IMR-90 (cell line): Measurements from ENCODE around the gene QSOX2. TPM values are rescaled to one million over a fixed set of nuclear protein-coding genes. Genes with fewer than 3 reads are reported as not detected.

ENCODE experiments used
- ATAC-seq: fragments of 200-7000 bp; cut with Tn5 transposase; 2 replicates; pipeline ENCODE4 v1.9.1; 2020; ENCODE audit warnings: low read depth, mild to moderate bottlenecking, moderate library complexity
- BruUV-seq: library from RNA; stranded (reverse); fragments of 400-500 nt; replicated peaks from 2 replicates; lab custom pipeline; 2021; lab: Mats Ljungman, UMichigan
- CTCF ChIA-PET: fragments of 300-600 bp; formaldehyde crosslinking; extraction: SDS; loops from one replicate; lab custom pipeline; 2021; ENCODE audit warnings: antibody characterized with exemption; lab: Yijun Ruan, JAX
- POLR2A ChIA-PET: fragments of 300-600 bp; sonication (Branson Sonifier 250); formaldehyde crosslinking; loops from one replicate; lab custom pipeline; 2022; ENCODE audit warnings: antibody characterized with exemption; ENCODE audit not compliant: unreplicated experiment; lab: Charles Lee
- DNase-seq: peaks from one replicate; pipeline ENCODE4 v3.0.0; 2013
- H2AFZ ChIP-seq: replicated peaks from 2 replicates; pipeline ENCODE3; 2013; ENCODE audit warnings: low read length, mild to moderate bottlenecking; ENCODE audit not compliant: poor library complexity
- H2AK5ac ChIP-seq: 2 replicates; pipeline ENCODE4 v1.6.1; 2013; ENCODE audit warnings: low read depth, low read length, inconsistent platforms
- H2AK9ac ChIP-seq: replicated peaks from 2 replicates; pipeline ENCODE3; 2013; ENCODE audit warnings: mild to moderate bottlenecking, low read depth, low read length, moderate library complexity; ENCODE audit not compliant: poor library complexity
- H2BK120ac ChIP-seq: 2 replicates; pipeline ENCODE4 v1.6.1; 2013; ENCODE audit warnings: low read depth, low read length, inconsistent platforms
- H2BK15ac ChIP-seq: 3 replicates; pipeline ENCODE4 v1.6.1; 2013; ENCODE audit warnings: low read depth, low read length, inconsistent platforms
- H2BK20ac ChIP-seq: 2 replicates; pipeline ENCODE4 v1.6.1; 2013; ENCODE audit warnings: low read depth, mild to moderate bottlenecking, inconsistent platforms, low read length, moderate library complexity
- H2BK5ac ChIP-seq: 2 replicates; pipeline ENCODE4 v1.6.1; 2013; ENCODE audit warnings: mild to moderate bottlenecking, low read depth, low read length, inconsistent platforms; ENCODE audit not compliant: poor library complexity, severe bottlenecking
- H3K14ac ChIP-seq: replicated peaks from 2 replicates; pipeline ENCODE4 v1.6.1; 2013; ENCODE audit warnings: low read depth, low read length, inconsistent platforms
- H3K18ac ChIP-seq: 2 replicates; pipeline ENCODE4 v1.6.1; 2013; ENCODE audit warnings: low read depth, low read length, control low read depth
- H3K23ac ChIP-seq: 2 replicates; pipeline ENCODE4 v1.6.1; 2013; ENCODE audit warnings: low read depth, low read length, inconsistent platforms
- H3K27ac ChIP-seq: 2 replicates; pipeline ENCODE4 v1.5.1; 2013; ENCODE audit warnings: mild to moderate bottlenecking, control low read depth, low read length; ENCODE audit not compliant: insufficient read depth
- H3K27me3 ChIP-seq: 2 replicates; pipeline ENCODE4 v1.6.1; 2013; ENCODE audit warnings: low read length; ENCODE audit not compliant: control insufficient read depth, insufficient read depth
- H3K36me3 ChIP-seq: 2 replicates; pipeline ENCODE4 v1.6.1; 2013; ENCODE audit warnings: low read length, mixed read lengths; ENCODE audit not compliant: control insufficient read depth, insufficient read depth
- H3K4ac ChIP-seq: 2 replicates; pipeline ENCODE4 v1.6.1; 2013; ENCODE audit warnings: low read depth, low read length, inconsistent platforms
- H3K4me1 ChIP-seq: 2 replicates; pipeline ENCODE4 v1.6.1; 2013; ENCODE audit warnings: low read length, mixed read lengths; ENCODE audit not compliant: control insufficient read depth, insufficient read depth
- H3K4me2 ChIP-seq: 2 replicates; pipeline ENCODE4 v1.6.1; 2013; ENCODE audit warnings: low read depth, mild to moderate bottlenecking, control low read depth, low read length, moderate library complexity
- H3K4me3 ChIP-seq: 2 replicates; pipeline ENCODE4 v1.5.1; 2013; ENCODE audit warnings: low read depth, mild to moderate bottlenecking, control low read depth, low read length, moderate library complexity; ENCODE audit not compliant: insufficient read depth
- H3K56ac ChIP-seq: 2 replicates; pipeline ENCODE4 v1.6.1; 2013; ENCODE audit warnings: low read length, inconsistent platforms; ENCODE audit not compliant: insufficient read depth; ENCODE audit errors: extremely low read depth
- H3K79me1 ChIP-seq, 2 experiments: 2 replicates each; pipeline ENCODE4 v1.6.1; 2013; ENCODE audit warnings: low read length in 2 of 2, inconsistent platforms in 1 of 2, low read depth in 1 of 2
- H3K9ac ChIP-seq: 2 replicates; pipeline ENCODE4 v1.6.1; 2013; ENCODE audit warnings: low read depth, low read length, control low read depth
- H3K9me1 ChIP-seq: 2 replicates; pipeline ENCODE4 v1.6.1; 2013; ENCODE audit warnings: low read length, inconsistent platforms; ENCODE audit not compliant: insufficient read depth
- H3K9me3 ChIP-seq: 2 replicates; pipeline ENCODE4 v1.6.1; 2013; ENCODE audit warnings: low read length; ENCODE audit not compliant: control insufficient read depth, insufficient read depth
- H4K20me1 ChIP-seq: 2 replicates; pipeline ENCODE4 v1.6.1; 2013; ENCODE audit warnings: low read length, inconsistent platforms; ENCODE audit not compliant: insufficient read depth
- H4K5ac ChIP-seq: 2 replicates; pipeline ENCODE4 v1.6.1; 2013; ENCODE audit warnings: mild to moderate bottlenecking, low read depth, low read length, control low read depth
- H4K8ac ChIP-seq, 2 experiments: 2 replicates each; pipeline ENCODE4 v1.6.1; 2013; ENCODE audit warnings: low read depth in 2 of 2, low read length in 2 of 2, control low read depth in 1 of 2, inconsistent platforms in 1 of 2
- H4K91ac ChIP-seq: 2 replicates; pipeline ENCODE4 v1.6.1; 2013; ENCODE audit warnings: low read depth, low read length, inconsistent platforms; ENCODE audit not compliant: insufficient read depth
- BHLHE40 ChIP-seq: fragments of 150-350 bp; IDR thresholded peaks from 2 replicates; pipeline ENCODE4 v1.6.1; 2016; ENCODE audit warnings: mild to moderate bottlenecking, low read depth, low read length
- CEBPB ChIP-seq: IDR thresholded peaks from 2 replicates; pipeline ENCODE4 v1.6.1; 2012; ENCODE audit warnings: low read depth, low read length, improper control_type of control experiment
- CHD1 ChIP-seq: IDR thresholded peaks from 2 replicates; pipeline ENCODE4 v1.6.1; 2012; ENCODE audit warnings: low read depth, low read length, improper control_type of control experiment
- MXI1 ChIP-seq: IDR thresholded peaks from 2 replicates; pipeline ENCODE4 v1.6.1; 2012; ENCODE audit warnings: low read depth, mild to moderate bottlenecking, low read length, moderate library complexity, borderline replicate concordance
- POLR2A ChIP-seq: IDR thresholded peaks from 2 replicates; pipeline ENCODE4 v1.6.1; 2012; ENCODE audit warnings: mild to moderate bottlenecking, low read depth, low read length
- RCOR1 ChIP-seq: IDR thresholded peaks from 2 replicates; pipeline ENCODE4 v1.6.1; 2012; ENCODE audit warnings: mild to moderate bottlenecking, low read length, improper control_type of control experiment; ENCODE audit not compliant: insufficient replicate concordance
- RFX5 ChIP-seq: IDR thresholded peaks from 2 replicates; pipeline ENCODE4 v1.8.0; 2012; ENCODE audit warnings: low read depth, mild to moderate bottlenecking, low read length, moderate library complexity
- WGBS, 2 experiments: methylation state at CpG; one replicate each; pipeline versions ENCODE4 v1.1.5 to v1.1.7; 2013; ENCODE audit warnings: missing lambda C conversion rate in 2 of 2; ENCODE audit not compliant: insufficient read length in 1 of 2; ENCODE audit errors: extremely low coverage in 2 of 2; 5-methylcytosine and 5-hydroxymethylcytosine counted together
- dilution Hi-C: fragments of 300-500 bp; cut with HindIII; formaldehyde crosslinking; loops from one replicate; pipeline ENCODE4 v1.14.3; 2018; ENCODE audit warnings: low sequenced_read_pairs; ENCODE audit not compliant: unreplicated experiment
- in situ Hi-C: fragments of 300-500 bp; cut with MboI; formaldehyde crosslinking; loops from 3 replicates; pipeline ENCODE4 v1.14.3; 2019; ENCODE audit warnings: low sequenced_read_pairs, inconsistent platforms, mixed read lengths
- intact Hi-C: fragments of 100-400 bp; cut with micrococcal nuclease; formaldehyde crosslinking; loops from 2 replicates; pipeline ENCODE4 v1.10.0; 2022
- polyA plus RNA-seq, 3 experiments: library from polyadenylated mRNA; depleted of rRNA; stranded (reverse); fragments of >200 nt; gene quantifications; 2 replicates each; pipeline ENCODE4 v1.2.3, GENCODE V29; 2012; ENCODE audit warnings: low replicate concordance in 1 of 3
- total RNA-seq: library from RNA; depleted of rRNA; stranded (reverse); fragments of >200 nt; gene quantifications from 2 replicates; pipeline ENCODE4 v1.2.3, GENCODE V29; 2012
- TF ChIP-seq, protein P1 (sequence below): fragments of 150-350 bp; IDR thresholded peaks from 2 replicates; pipeline ENCODE4 v1.6.1; 2016; ENCODE audit warnings: low read depth, mild to moderate bottlenecking, low read length, moderate library complexity, borderline replicate concordance

Gene QSOX2
- total and polyA plus RNA-seq, 2 of the 4 experiments (the other 2 are of a cell fraction): 5.9 to 12.9 TPM

DNA sequence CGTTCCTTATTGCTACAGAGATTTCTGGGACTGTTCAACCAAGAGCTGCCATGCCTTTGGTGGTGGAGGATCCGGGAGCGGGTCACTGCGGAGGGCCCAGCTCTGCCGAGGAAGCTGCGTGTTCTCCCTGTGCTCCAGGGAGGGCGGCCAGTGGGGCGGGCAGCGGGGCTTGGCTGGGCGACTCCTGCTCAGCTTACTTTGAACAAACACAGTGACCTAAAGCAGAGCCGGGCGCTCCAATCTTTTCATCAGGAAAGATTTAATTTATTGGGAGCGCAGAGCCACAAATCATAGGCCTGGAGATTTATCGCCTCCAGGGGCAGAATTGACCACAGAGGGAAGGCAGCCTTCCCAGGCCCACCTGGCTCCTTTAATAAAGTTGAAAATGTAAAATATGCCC lies 68.4 kb downstream of the QSOX2 start:
- intact Hi-C loops: no loop called here
- no TSS peak for BruUV-seq
- TF ChIP-seq, protein P1, sequence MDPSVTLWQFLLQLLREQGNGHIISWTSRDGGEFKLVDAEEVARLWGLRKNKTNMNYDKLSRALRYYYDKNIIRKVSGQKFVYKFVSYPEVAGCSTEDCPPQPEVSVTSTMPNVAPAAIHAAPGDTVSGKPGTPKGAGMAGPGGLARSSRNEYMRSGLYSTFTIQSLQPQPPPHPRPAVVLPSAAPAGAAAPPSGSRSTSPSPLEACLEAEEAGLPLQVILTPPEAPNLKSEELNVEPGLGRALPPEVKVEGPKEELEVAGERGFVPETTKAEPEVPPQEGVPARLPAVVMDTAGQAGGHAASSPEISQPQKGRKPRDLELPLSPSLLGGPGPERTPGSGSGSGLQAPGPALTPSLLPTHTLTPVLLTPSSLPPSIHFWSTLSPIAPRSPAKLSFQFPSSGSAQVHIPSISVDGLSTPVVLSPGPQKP: no peak
- TF ChIP-seq RFX5: no peak
- TF ChIP-seq CEBPB: no peak
- TF ChIP-seq BHLHE40: no peak
- TF ChIP-seq RCOR1: no peak
- TF ChIP-seq CHD1: no peak
- no peak for TF ChIP-seq MXI1
- TF ChIP-seq POLR2A: no peak

More for the DNA sequence above, 68.4 kb downstream of the QSOX2 start:
- Histone ChIP-seq H3K4ac (no peak overlapping the region), H3K18ac (no peak overlapping the region), H3K4me2 (no peak overlapping the region), H3K4me3 (no peak overlapping the region), H3K23ac (no peak overlapping the region), H3K4me1 (no peaks in the 10 kb centered on the region), H4K20me1 (no peaks in the 10 kb centered on the region), H3K9ac (no peak overlapping the region), H3K56ac (no peak overlapping the region), H4K91ac (no peak overlapping the region), H2AK5ac (no peak overlapping the region), H3K14ac (no peak overlapping the region), H2BK20ac (no peak overlapping the region), H3K79me1 (no peaks in the 10 kb centered on the region), H4K8ac (no peak overlapping the region), H2BK5ac (no peak overlapping the region), H2AFZ (no peak overlapping the region), H2AK9ac (no peak overlapping the region), H3K27me3 (peaks cover 44% of the 10 kb centered on the region), H3K9me1 (no peaks in the 10 kb centered on the region), H3K9me3 (no peaks in the 10 kb centered on the region), H3K27ac (no peak overlapping the region), H2BK120ac (no peak overlapping the region), H3K36me3 (no peaks in the 10 kb centered on the region), H4K5ac (no peak overlapping the region), H2BK15ac (no peak overlapping the region)
- DNase-seq: no peak
- dilution Hi-C loops: no loop called here
- WGBS, 2 experiments: 86% methylated on average over 9 of the region's 14 CpGs; no CpG with 5 or more reads in 1 of the 2 experiments
- in situ Hi-C loops: no loop called here
- ChIA-PET POLR2A (no interaction called here), CTCF (no interaction called here)
- no peak for ATAC-seq
